Spleen (tissue), 11 donors: ENCODE data around the gene DACT3. TPM values are rescaled to one million over a fixed set of nuclear protein-coding genes. Genes with fewer than 3 reads are reported as not detected.

Experiments
- DNase-seq: peaks from one replicate; pipeline ENCODE4 v3.0.0-alpha.2; 2020
- H3K27ac ChIP-seq, 8 donors: fragments of 200-600 bp; sonication (generic) in 7 of 8; 1 replicate in 4 of 8; 2 replicates in 4 of 8; pipeline versions ENCODE4 v1.5.0 to v1.8.0; 2016 to 2021; ENCODE audit warnings: inconsistent platforms in 4 of 8, mild to moderate bottlenecking in 4 of 8, moderate library complexity in 1 of 8
- H3K27me3 ChIP-seq, 7 donors: fragments of 200-600 bp; sonication (generic) in 6 of 7; replicated peaks in 1 of 7; 1 replicate in 4 of 7; 2 replicates in 3 of 7; pipeline versions ENCODE4 v1.5.0 to v1.8.0; 2016 to 2021; ENCODE audit warnings: inconsistent platforms in 3 of 7, mild to moderate bottlenecking in 1 of 7
- H3K36me3 ChIP-seq, 6 donors: fragments of 200-600 bp; sonication (generic) in 5 of 6; 1 replicate in 4 of 6; 2 replicates in 2 of 6; pipeline versions ENCODE4 v1.5.0 to v1.8.0; 2016 to 2021; ENCODE audit warnings: inconsistent platforms in 2 of 6
- H3K4me1 ChIP-seq, 6 donors: fragments of 200-600 bp; sonication (generic) in 5 of 6; 1 replicate in 3 of 6; 2 replicates in 3 of 6; pipeline versions ENCODE4 v1.5.0 to v1.8.0; 2016 to 2021; ENCODE audit warnings: inconsistent platforms in 3 of 6
- H3K4me3 ChIP-seq, 8 donors: fragments of 200-600 bp; sonication (generic) in 7 of 8; 1 replicate in 4 of 8; 2 replicates in 4 of 8; pipeline versions ENCODE4 v1.5.0 to v1.8.0; 2016 to 2021; ENCODE audit warnings: inconsistent platforms in 4 of 8, mild to moderate bottlenecking in 4 of 8, moderate library complexity in 2 of 8
- H3K9me3 ChIP-seq, 8 donors: fragments of 200-600 bp; sonication (generic) in 7 of 8; 1 replicate in 4 of 8; 2 replicates in 4 of 8; pipeline versions ENCODE4 v1.5.0 to v1.8.0; 2016 to 2021; ENCODE audit warnings: inconsistent platforms in 4 of 8
- POLR2A ChIP-seq, 3 donors: fragments of 450-650 bp; IDR thresholded peaks; one replicate each; pipeline ENCODE4 v1.5.1; 2017; ENCODE audit warnings: antibody characterized with exemption in 3 of 3, mild to moderate bottlenecking in 1 of 3
- POLR2AphosphoS5 ChIP-seq, 3 donors: sonication (generic); formaldehyde crosslinking; IDR thresholded peaks; one replicate each; pipeline ENCODE4 v1.5.1; 2017; ENCODE audit warnings: antibody characterized with exemption in 3 of 3
- WGBS, 5 donors: extraction: QIAGEN DNeasy Blood & Tissue Kit in 3 of 5; methylation state at CpG; one replicate each; pipeline versions ENCODE4 v1.1.5 to v1.1.7; 2013 to 2018; 5-methylcytosine and 5-hydroxymethylcytosine counted together
- intact Hi-C: fragments of 100-400 bp; cut with DNase I; formaldehyde crosslinking; loops from one replicate; pipeline ENCODE4 v1.15.0; 2023; ENCODE audit warnings: low total_unique reads
- polyA plus RNA-seq, 3 donors: library from polyadenylated mRNA; stranded (reverse); fragments of 200-250 nt; gene quantifications; one replicate each; pipeline ENCODE4 v1.2.1, GENCODE V29; 2013
- total RNA-seq, 7 donors: library from RNA; depleted of rRNA in 3 of 7; stranded (reverse); fragments of >200 nt in 3 of 7; fragmentation: NEBNext Ultra II Directional in 4 of 7; extraction: Animal tissue kit (Norgen Biotek cat#: 25700) in 4 of 7; gene quantifications; one replicate each; pipeline versions ENCODE4 v1.1.0 to v1.2.1, GENCODE V29; 2016 to 2021
- TF ChIP-seq, protein P1 (sequence below), 11 experiments: fragments of 200-600 bp in 7 of 11; fragments of 450-650 bp in 4 of 11; sonication (generic) in 4 of 11; IDR thresholded peaks in 8 of 11; conservative IDR thresholded peaks in 3 of 11; 1 replicate in 7 of 11; 2 replicates in 4 of 11; pipeline versions ENCODE4 v1.4.0 to v1.8.0; 2016 to 2021; ENCODE audit warnings: antibody characterized with exemption in 11 of 11, inconsistent platforms in 4 of 11, mild to moderate bottlenecking in 1 of 11
- donor health status: healthy with polysubstance abuse.
- donor health status: DM: no; HTN: no; CAD: no; lungs with moderate emphysema.
- donor health status: DM: no; HTN: no; CAD: no.
- donor health status: Bipolar disorder and iron deficiency.
- donor health status: healthy.
- donor health status: DM: no; HTN: no; CAD: no.
- donor health status: DM: yes; HTN: yes; CAD: no.

DACT3 gene
- total and polyA plus RNA-seq, 10 donors: 1.6 to 10.4 (median 5.5) TPM

DNA sequence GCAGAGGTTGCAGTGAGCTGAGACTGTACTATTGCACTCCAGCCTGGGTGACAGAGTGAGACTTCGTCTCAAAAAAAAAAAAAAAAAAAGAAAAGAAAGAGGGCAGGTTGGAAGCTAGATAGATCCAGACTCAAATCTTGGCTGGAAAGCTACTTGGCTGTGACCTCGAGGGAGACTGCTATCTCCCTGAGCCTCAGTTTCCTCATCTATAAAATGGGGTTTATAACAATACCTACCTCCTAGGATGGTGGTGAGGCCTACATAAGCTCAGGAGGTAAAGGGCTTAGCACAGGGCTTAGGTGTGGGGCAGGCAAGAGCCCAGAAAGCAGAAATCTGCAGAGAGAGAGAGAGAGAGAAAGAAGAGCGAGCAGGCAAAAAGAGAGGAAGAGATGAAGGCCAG lies 24.2 kb upstream of the DACT3 start:
- H3K27ac ChIP-seq: no peak overlapping the region
- TF ChIP-seq, protein P1, sequence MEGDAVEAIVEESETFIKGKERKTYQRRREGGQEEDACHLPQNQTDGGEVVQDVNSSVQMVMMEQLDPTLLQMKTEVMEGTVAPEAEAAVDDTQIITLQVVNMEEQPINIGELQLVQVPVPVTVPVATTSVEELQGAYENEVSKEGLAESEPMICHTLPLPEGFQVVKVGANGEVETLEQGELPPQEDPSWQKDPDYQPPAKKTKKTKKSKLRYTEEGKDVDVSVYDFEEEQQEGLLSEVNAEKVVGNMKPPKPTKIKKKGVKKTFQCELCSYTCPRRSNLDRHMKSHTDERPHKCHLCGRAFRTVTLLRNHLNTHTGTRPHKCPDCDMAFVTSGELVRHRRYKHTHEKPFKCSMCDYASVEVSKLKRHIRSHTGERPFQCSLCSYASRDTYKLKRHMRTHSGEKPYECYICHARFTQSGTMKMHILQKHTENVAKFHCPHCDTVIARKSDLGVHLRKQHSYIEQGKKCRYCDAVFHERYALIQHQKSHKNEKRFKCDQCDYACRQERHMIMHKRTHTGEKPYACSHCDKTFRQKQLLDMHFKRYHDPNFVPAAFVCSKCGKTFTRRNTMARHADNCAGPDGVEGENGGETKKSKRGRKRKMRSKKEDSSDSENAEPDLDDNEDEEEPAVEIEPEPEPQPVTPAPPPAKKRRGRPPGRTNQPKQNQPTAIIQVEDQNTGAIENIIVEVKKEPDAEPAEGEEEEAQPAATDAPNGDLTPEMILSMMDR (IDR thresholded peaks at IDR 0.05 in 8 of 11, conservative IDR thresholded peaks at IDR 0.05 in 3 of 11): no peak
- TF ChIP-seq POLR2AphosphoS5 (IDR thresholded peaks at IDR 0.05) (no peak), POLR2A (IDR thresholded peaks at IDR 0.05) (no peak)
- H3K9me3 ChIP-seq: no peaks in the 10 kb centered on the region
- H3K27me3 ChIP-seq: no peaks in the 10 kb centered on the region
- no peak overlapping the region for H3K4me3 ChIP-seq
- 64 to 91% (median 82%) methylated on average over 3 of the region's 3 CpGs for WGBS, 5 donors
- H3K4me1 ChIP-seq: no peaks in the 10 kb centered on the region
- intact Hi-C loops: no loop called here
- peaks cover 5 to 100% (median 98%) of the 10 kb centered on the region in 6 donors for H3K36me3 ChIP-seq
- no peak for DNase-seq

DNA sequence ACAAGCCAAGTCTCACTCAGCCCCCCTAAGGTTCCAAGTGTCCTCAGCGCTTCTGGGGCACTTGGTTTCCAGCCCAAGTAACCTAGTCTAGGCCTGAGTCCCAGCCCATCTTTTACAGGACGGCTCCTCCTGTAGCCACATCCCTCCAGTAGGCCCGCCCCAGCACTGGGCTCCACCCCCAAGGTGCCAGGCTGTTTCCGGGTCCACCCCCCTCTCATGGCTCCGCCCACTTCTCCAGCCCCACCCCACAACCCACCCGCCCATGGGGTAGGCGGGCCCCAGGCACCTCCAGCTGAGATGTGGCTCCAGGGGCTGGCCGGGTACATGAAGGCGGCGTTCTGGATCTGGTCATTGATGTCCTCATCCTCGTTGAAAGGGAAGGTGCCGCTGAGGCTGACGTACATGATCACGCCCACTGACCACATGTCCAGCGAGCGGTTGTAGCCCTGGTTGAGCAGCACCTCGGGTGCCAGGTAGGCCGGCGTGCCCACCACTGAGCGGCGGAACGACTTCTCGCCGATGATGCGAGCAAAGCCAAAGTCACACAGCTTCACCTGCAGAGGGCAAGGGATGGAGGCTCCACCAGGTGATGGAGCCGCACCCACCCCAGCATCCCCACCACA lies 17.2 kb upstream of the DACT3 start:
- TF ChIP-seq, protein P1 (IDR thresholded peaks at IDR 0.05 in 8 of 11, conservative IDR thresholded peaks at IDR 0.05 in 3 of 11): no peak
- TF ChIP-seq POLR2A (IDR thresholded peaks at IDR 0.05) (no peak), POLR2AphosphoS5 (IDR thresholded peaks at IDR 0.05) (peak in 2 of 3 donors; percentile 25 to 58)
- peaks cover 4 to 100% (median 98%) of the 10 kb centered on the region in 6 donors for H3K36me3 ChIP-seq
- WGBS, 5 donors: 85 to 87% (median 86%) methylated on average over 21 to 26 of the region's 26 CpGs

DNA sequence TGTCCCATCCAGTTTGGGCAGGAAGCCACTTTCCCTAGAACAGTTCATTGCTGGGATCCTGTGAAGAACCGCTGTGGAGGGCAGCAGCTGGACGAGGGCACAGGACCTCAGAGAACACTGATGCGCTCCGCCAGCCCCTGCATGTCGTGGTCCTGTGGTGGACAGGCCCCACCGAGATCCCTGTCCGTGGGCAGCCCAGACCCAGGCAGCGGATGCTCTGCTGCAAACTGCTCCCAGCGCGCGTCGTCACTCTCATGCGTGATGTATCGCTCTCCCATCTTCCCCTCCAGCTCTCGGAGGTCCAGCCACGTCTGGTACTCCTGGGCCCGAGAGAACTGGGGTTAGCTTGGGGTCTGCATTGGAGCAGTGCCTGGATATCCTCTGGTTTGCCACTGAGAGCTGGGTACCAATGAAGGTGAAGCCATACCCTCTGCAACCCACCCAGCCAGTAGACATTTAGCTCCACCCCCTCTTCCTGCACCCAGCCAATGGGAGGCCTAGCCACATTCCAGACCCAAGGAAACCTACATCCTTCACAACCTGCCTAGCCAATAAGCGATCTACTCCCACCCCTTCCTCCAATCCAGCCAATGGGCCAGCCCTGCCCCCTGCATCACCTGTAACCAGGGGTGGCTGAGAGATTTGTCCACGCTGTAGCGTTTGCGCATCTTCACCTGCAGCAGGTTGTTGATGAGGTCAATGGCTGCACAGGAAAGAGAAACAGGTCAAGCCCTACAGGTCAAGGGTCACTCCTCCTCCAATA lies 13.6 kb upstream of the DACT3 start:
- H3K27me3 ChIP-seq: no peaks in the 10 kb centered on the region
- TF ChIP-seq POLR2A (IDR thresholded peaks at IDR 0.05) (no peak), POLR2AphosphoS5 (IDR thresholded peaks at IDR 0.05) (peak in 2 of 3 donors; percentile 39 to 64)
- 92 to 97% (median 93%) methylated on average over 10 to 21 of the region's 21 CpGs for WGBS, 5 donors

More for the DNA sequence above, 17.2 kb upstream of the DACT3 start:
- Histone ChIP-seq H3K4me3 (no peak overlapping the region), H3K27me3 (no peaks in the 10 kb centered on the region), H3K9me3 (no peaks in the 10 kb centered on the region), H3K27ac (no peak overlapping the region), H3K4me1 (peaks cover 0 to 6% (median 0%) of the 10 kb centered on the region in 6 donors)
- intact Hi-C loops: no loop called here
- DNase-seq: peak; percentile 75

DNA sequence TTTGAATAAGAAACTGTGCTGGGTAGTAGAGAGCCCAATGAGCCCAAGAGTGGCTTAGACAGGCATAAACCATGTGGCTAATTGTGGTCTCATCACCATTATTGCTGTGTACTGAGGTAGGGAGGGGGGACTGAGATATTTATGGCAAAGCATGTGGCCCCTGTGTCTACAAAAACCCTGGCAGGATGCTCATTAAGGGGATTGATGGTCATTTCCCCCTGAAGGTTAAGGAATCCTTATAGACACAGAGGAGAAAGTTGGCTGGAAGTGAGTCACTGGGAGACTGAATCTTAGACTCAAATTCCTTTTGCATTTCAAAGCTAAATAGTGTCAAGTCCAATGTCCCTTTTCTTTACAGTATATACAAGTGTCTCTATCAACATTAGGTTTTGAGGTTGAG lies 9.8 kb upstream of the DACT3 start:
- TF ChIP-seq POLR2A (IDR thresholded peaks at IDR 0.05) (no peak), POLR2AphosphoS5 (IDR thresholded peaks at IDR 0.05) (no peak)
- TF ChIP-seq, protein P1 (IDR thresholded peaks at IDR 0.05 in 8 of 11, conservative IDR thresholded peaks at IDR 0.05 in 3 of 11): no peak

More for the DNA sequence above, 13.6 kb upstream of the DACT3 start:
- no peak for DNase-seq
- Histone ChIP-seq H3K9me3 (no peaks in the 10 kb centered on the region), H3K4me3 (no peak overlapping the region), H3K36me3 (peaks cover 4 to 78% (median 71%) of the 10 kb centered on the region in 6 donors), H3K27ac (no peak overlapping the region), H3K4me1 (peaks cover 0 to 6% (median 0%) of the 10 kb centered on the region in 6 donors)
- intact Hi-C loops: no loop called here

More for the DNA sequence above, 9.8 kb upstream of the DACT3 start:
- peaks cover 0 to 40% (median 33%) of the 10 kb centered on the region in 6 donors for H3K36me3 ChIP-seq
- intact Hi-C loops: no loop called here
- H3K4me1 ChIP-seq: no peaks in the 10 kb centered on the region
- no peaks in the 10 kb centered on the region for H3K27me3 ChIP-seq
- no peak for DNase-seq
- no peaks in the 10 kb centered on the region for H3K9me3 ChIP-seq
- H3K4me3 ChIP-seq: no peak overlapping the region
- H3K27ac ChIP-seq: no peak overlapping the region
